HepG2 (cell line): ENCODE results near the gene MED1. TPM values are rescaled to one million over a fixed set of nuclear protein-coding genes. Genes with fewer than 3 reads are reported as not detected.
A peak's percentile ranks its signal among the peaks of the same experiment; 100 is the strongest.

ENCODE experiments used
- EP300 ChIP-seq, 3 experiments: sonication (generic) in 1 of 3; formaldehyde crosslinking in 1 of 3; IDR thresholded peaks; 2 replicates each; pipeline versions ENCODE4 v1.5.1 to v1.6.1; 2011 to 2020; ENCODE audit warnings: low read depth in 2 of 3, low read length in 2 of 3, borderline replicate concordance in 1 of 3, improper control_type of control experiment in 1 of 3, mild to moderate bottlenecking in 1 of 3, missing genetic modification reagents in 1 of 3, moderate library complexity in 1 of 3
- ESRRA ChIP-seq: sonication (generic); formaldehyde crosslinking; IDR thresholded peaks from 2 replicates; pipeline ENCODE4 v1.5.1; 2020; ENCODE audit warnings: mild to moderate bottlenecking, low read depth, missing genetic modification reagents
- HIC2 ChIP-seq: sonication (generic); formaldehyde crosslinking; IDR thresholded peaks from 2 replicates; pipeline ENCODE4 v1.9.0; 2022; ENCODE audit warnings: low read depth, missing genetic modification reagents
- JUND ChIP-seq: sonication (generic); formaldehyde crosslinking; IDR thresholded peaks from 2 replicates; pipeline ENCODE4 v1.8.0; 2022; ENCODE audit warnings: mild to moderate bottlenecking, missing genetic modification reagents
- KLF11 ChIP-seq: IDR thresholded peaks from 2 replicates; pipeline ENCODE4 v1.6.1; 2016; ENCODE audit warnings: missing compliant biosample characterization
- PLRG1 ChIP-seq: fragments of 450-650 bp; conservative IDR thresholded peaks from 2 replicates; pipeline ENCODE4 v1.6.1; 2016
- RFX1 ChIP-seq: fragments of 450-650 bp; IDR thresholded peaks from 2 replicates; pipeline ENCODE4 v1.6.1; 2017
- RFX5 ChIP-seq: IDR thresholded peaks from 2 replicates; pipeline ENCODE4 v1.6.1; 2011; ENCODE audit warnings: low read depth, low read length, improper control_type of control experiment
- SMYD3 ChIP-seq: sonication (generic); formaldehyde crosslinking; IDR thresholded peaks from 2 replicates; pipeline ENCODE4 v1.8.1; 2023; ENCODE audit warnings: mild to moderate bottlenecking, missing genetic modification reagents
- STAT5B ChIP-seq: sonication (generic); formaldehyde crosslinking; IDR thresholded peaks from 2 replicates; pipeline ENCODE4 v1.4.0; 2020; ENCODE audit warnings: missing genetic modification reagents
- ZBTB20 ChIP-seq: sonication (generic); formaldehyde crosslinking; IDR thresholded peaks from 2 replicates; pipeline ENCODE4 v1.8.1; 2023; ENCODE audit warnings: missing genetic modification reagents, low read depth, mild to moderate bottlenecking, borderline replicate concordance
- ZFP37 ChIP-seq: sonication (generic); formaldehyde crosslinking; IDR thresholded peaks from 2 replicates; pipeline ENCODE4 v1.4.0; 2020; ENCODE audit warnings: missing genetic modification reagents, borderline replicate concordance
- ZNF207 ChIP-seq: fragments of 450-650 bp; IDR thresholded peaks from 2 replicates; pipeline ENCODE4 v1.6.1; 2016; ENCODE audit warnings: antibody characterized with exemption, borderline replicate concordance
- ZNF275 ChIP-seq: sonication (generic); formaldehyde crosslinking; IDR thresholded peaks from 2 replicates; pipeline ENCODE4 v1.8.0; 2022; ENCODE audit warnings: missing genetic modification reagents, mild to moderate bottlenecking, inconsistent platforms, borderline replicate concordance
- ZNF441 ChIP-seq: sonication (generic); formaldehyde crosslinking; IDR thresholded peaks from 2 replicates; pipeline ENCODE4 v1.7.0; 2021; ENCODE audit warnings: missing genetic modification reagents, borderline replicate concordance
- ZNF569 ChIP-seq: sonication (generic); formaldehyde crosslinking; IDR thresholded peaks from 2 replicates; pipeline ENCODE4 v1.5.0; 2020; ENCODE audit warnings: mild to moderate bottlenecking, missing genetic modification reagents, moderate library complexity, borderline replicate concordance
- polyA plus RNA-seq, 8 experiments: library from polyadenylated mRNA; depleted of rRNA in 3 of 8; stranded (reverse) in 7 of 8; unstranded in 1 of 8; fragments of >200 nt; fragmentation: Illumina TruSeq in 4 of 8; extraction: Trizol in 4 of 8; gene quantifications; 2 replicates each; pipeline versions ENCODE4 v1.2.1 to v1.2.3, GENCODE V29; 2011 to 2016; ENCODE audit warnings: low read depth in 4 of 8, missing spikeins in 1 of 8, mixed read lengths in 1 of 8; ENCODE audit not compliant: insufficient read depth in 1 of 8
- total RNA-seq, 5 experiments: library from RNA; depleted of rRNA; stranded (reverse); fragments of >200 nt; fragmentation: Illumina TruSeq; extraction: Trizol; gene quantifications; 2 replicates each; pipeline ENCODE4 v1.2.3, GENCODE V29; 2016; ENCODE audit warnings: low read depth in 1 of 5
- TF ChIP-seq, protein P1 (sequence below): sonication (generic); formaldehyde crosslinking; conservative IDR thresholded peaks from 2 replicates; pipeline ENCODE4 v1.4.0; 2020; ENCODE audit warnings: missing genetic modification reagents
- TF ChIP-seq, protein P2 (sequence below): sonication (generic); formaldehyde crosslinking; IDR thresholded peaks from 2 replicates; pipeline ENCODE4 v1.4.0; 2020; ENCODE audit warnings: missing genetic modification reagents, borderline replicate concordance

The MED1 gene
- total and polyA plus RNA-seq, 2 of the 13 experiments (the other 11 are each of a cell fraction or from before 2014, with no cell fraction given) = 37.5 to 40.1 TPM

- TF ChIP-seq ZNF569 (CRISPR knock-in tag) (peak; percentile 47; the same call in 1 of the 2 replicates), SMYD3 (CRISPR knock-in tag) (peak; percentile 59; the same call in 1 of the 2 replicates), ESRRA (CRISPR knock-in tag) (peak; percentile 22; the same call in 1 of the 2 replicates), ZBTB20 (CRISPR knock-in tag) (peak; percentile 59; the same call in 1 of the 2 replicates), HIC2 (CRISPR knock-in tag) (no peak), EP300 (IDR thresholded peaks at IDR 0.05; ENCODE audit: low read depth in 2 of 2, low read length in 2 of 2) (peak in 1 of 2 experiments; percentile 81; a peak in 2 of 4 replicates), EP300 (CRISPR knock-in tag; IDR thresholded peaks at IDR 0.05; ENCODE audit: borderline replicate concordance) (peak; percentile 67; the same call in 1 of the 2 replicates), STAT5B (CRISPR knock-in tag) (no peak), ZNF441 (peak; percentile 79; the same call in 1 of the 2 replicates), RFX5 (no peak), KLF11 (CRISPR knock-in tag) (peak; percentile 98), JUND (CRISPR knock-in tag) (no peak; the same call in 1 of the 2 replicates), PLRG1 (no peak), ZNF207 (no peak), ZFP37 (CRISPR knock-in tag) (0 out of 2 replicates have a peak, but pooled peaks have one; percentile 58), RFX1 (no peak), ZNF275 (no peak)
- TF ChIP-seq, protein P1, sequence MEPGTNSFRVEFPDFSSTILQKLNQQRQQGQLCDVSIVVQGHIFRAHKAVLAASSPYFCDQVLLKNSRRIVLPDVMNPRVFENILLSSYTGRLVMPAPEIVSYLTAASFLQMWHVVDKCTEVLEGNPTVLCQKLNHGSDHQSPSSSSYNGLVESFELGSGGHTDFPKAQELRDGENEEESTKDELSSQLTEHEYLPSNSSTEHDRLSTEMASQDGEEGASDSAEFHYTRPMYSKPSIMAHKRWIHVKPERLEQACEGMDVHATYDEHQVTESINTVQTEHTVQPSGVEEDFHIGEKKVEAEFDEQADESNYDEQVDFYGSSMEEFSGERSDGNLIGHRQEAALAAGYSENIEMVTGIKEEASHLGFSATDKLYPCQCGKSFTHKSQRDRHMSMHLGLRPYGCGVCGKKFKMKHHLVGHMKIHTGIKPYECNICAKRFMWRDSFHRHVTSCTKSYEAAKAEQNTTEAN (CRISPR knock-in tag) = peak; percentile 62; the same call in 1 of the 2 replicates
- TF ChIP-seq, protein P2, sequence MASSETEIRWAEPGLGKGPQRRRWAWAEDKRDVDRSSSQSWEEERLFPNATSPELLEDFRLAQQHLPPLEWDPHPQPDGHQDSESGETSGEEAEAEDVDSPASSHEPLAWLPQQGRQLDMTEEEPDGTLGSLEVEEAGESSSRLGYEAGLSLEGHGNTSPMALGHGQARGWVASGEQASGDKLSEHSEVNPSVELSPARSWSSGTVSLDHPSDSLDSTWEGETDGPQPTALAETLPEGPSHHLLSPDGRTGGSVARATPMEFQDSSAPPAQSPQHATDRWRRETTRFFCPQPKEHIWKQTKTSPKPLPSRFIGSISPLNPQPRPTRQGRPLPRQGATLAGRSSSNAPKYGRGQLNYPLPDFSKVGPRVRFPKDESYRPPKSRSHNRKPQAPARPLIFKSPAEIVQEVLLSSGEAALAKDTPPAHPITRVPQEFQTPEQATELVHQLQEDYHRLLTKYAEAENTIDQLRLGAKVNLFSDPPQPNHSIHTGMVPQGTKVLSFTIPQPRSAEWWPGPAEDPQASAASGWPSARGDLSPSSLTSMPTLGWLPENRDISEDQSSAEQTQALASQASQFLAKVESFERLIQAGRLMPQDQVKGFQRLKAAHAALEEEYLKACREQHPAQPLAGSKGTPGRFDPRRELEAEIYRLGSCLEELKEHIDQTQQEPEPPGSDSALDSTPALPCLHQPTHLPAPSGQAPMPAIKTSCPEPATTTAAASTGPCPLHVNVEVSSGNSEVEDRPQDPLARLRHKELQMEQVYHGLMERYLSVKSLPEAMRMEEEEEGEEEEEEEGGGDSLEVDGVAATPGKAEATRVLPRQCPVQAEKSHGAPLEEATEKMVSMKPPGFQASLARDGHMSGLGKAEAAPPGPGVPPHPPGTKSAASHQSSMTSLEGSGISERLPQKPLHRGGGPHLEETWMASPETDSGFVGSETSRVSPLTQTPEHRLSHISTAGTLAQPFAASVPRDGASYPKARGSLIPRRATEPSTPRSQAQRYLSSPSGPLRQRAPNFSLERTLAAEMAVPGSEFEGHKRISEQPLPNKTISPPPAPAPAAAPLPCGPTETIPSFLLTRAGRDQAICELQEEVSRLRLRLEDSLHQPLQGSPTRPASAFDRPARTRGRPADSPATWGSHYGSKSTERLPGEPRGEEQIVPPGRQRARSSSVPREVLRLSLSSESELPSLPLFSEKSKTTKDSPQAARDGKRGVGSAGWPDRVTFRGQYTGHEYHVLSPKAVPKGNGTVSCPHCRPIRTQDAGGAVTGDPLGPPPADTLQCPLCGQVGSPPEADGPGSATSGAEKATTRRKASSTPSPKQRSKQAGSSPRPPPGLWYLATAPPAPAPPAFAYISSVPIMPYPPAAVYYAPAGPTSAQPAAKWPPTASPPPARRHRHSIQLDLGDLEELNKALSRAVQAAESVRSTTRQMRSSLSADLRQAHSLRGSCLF = peak; percentile 77; the same call in 1 of the 2 replicates
Observed at GRCh38 chr17:39461113-39461925, 10.3 kb upstream of the MED1 start, which contains the start of gene CDK12 (continued).
